SK-N-SH (cell line): ENCODE measurements around the gene FAT2. TPM values are rescaled to one million over a fixed set of nuclear protein-coding genes. Genes with fewer than 3 reads are reported as not detected.

ENCODE experiments used
- CTCF ChIA-PET: fragments of 300-600, 350-600 bp; formaldehyde crosslinking; extraction: SDS; loops from one replicate; lab custom pipeline; 2021; lab: Yijun Ruan, JAX
- POLR2A ChIA-PET: fragments of 350-600 bp; sonication (Branson Sonifier 250); formaldehyde crosslinking; extraction: SDS; loops from one replicate; lab custom pipeline; 2020; ENCODE audit warnings: antibody characterized with exemption, inconsistent platforms; lab: Yijun Ruan, JAX
- DNase-seq: peaks from one replicate; pipeline ENCODE4 v3.0.0; 2012
- H2AFZ ChIP-seq: fragments of 200-600 bp; sonication (generic); 2 replicates; pipeline ENCODE4 v1.8.1; 2016; ENCODE audit warnings: antibody characterized with exemption, mild to moderate bottlenecking, low read depth
- H3F3A ChIP-seq: fragments of 200-600 bp; sonication (generic); replicated peaks from 2 replicates; pipeline ENCODE3; 2016; ENCODE audit warnings: antibody characterized with exemption, mild to moderate bottlenecking; ENCODE audit not compliant: insufficient read depth
- H3K27ac ChIP-seq, 2 experiments: fragments of 200-500 bp in 1 of 2; fragments of 200-600 bp in 1 of 2; sonication (Bioruptor generic) in 1 of 2; sonication (generic), shearing (Covaris generic) in 1 of 2; 2 replicates each; pipeline versions ENCODE4 v1.5.1 to v1.6.1; 2014 to 2016; ENCODE audit warnings: low read depth in 2 of 2, inconsistent platforms in 1 of 2, low read length in 1 of 2, mild to moderate bottlenecking in 1 of 2, mixed read lengths in 1 of 2
- H3K27me3 ChIP-seq: fragments of 200-600 bp; sonication (generic), shearing (Covaris generic); 2 replicates; pipeline ENCODE4 v1.6.1; 2016; ENCODE audit warnings: mixed run types; ENCODE audit not compliant: insufficient read depth
- H3K36me3 ChIP-seq, 2 experiments: fragments of 200-500 bp in 1 of 2; fragments of 200-600 bp in 1 of 2; sonication (Bioruptor generic) in 1 of 2; sonication (generic) in 1 of 2; replicated peaks in 1 of 2; 2 replicates each; pipeline versions ENCODE3 to v1.5.1; 2014 to 2016; ENCODE audit warnings: low read length in 1 of 2, mild to moderate bottlenecking in 1 of 2; ENCODE audit not compliant: insufficient read depth in 2 of 2, control insufficient read depth in 1 of 2
- H3K4me1 ChIP-seq, 2 experiments: fragments of 200-500 bp in 1 of 2; fragments of 200-600 bp in 1 of 2; sonication (Bioruptor generic) in 1 of 2; sonication (generic), shearing (Covaris generic) in 1 of 2; 2 replicates each; pipeline versions ENCODE4 v1.5.1 to v1.6.1; 2014 to 2016; ENCODE audit warnings: low read depth in 1 of 2, low read length in 1 of 2, mixed run types in 1 of 2; ENCODE audit not compliant: insufficient read depth in 2 of 2, control insufficient read depth in 1 of 2
- H3K4me2 ChIP-seq: fragments of 200-600 bp; sonication (generic), shearing (Covaris generic); 2 replicates; pipeline ENCODE4 v1.6.1; 2017; ENCODE audit warnings: mixed run types
- H3K4me3 ChIP-seq, 2 experiments: fragments of 200-500 bp in 1 of 2; fragments of 200-600 bp in 1 of 2; sonication (Bioruptor generic) in 1 of 2; sonication (generic), shearing (Covaris generic) in 1 of 2; 2 replicates each; pipeline versions ENCODE4 v1.5.1 to v1.8.1; 2014 to 2016; ENCODE audit warnings: low read depth in 2 of 2, inconsistent platforms in 1 of 2, low read length in 1 of 2, mild to moderate bottlenecking in 1 of 2, mixed read lengths in 1 of 2, moderate library complexity in 1 of 2
- H3K79me2 ChIP-seq: fragments of 200-600 bp; sonication (generic); 2 replicates; pipeline ENCODE4 v1.8.1; 2017; ENCODE audit warnings: mild to moderate bottlenecking; ENCODE audit not compliant: insufficient read depth
- H3K9ac ChIP-seq: fragments of 200-600 bp; sonication (generic); 2 replicates; pipeline ENCODE4 v1.6.1; 2017; ENCODE audit warnings: mixed run types
- H3K9me2 ChIP-seq: fragments of 200-600 bp; sonication (generic); 2 replicates; pipeline ENCODE4 v1.6.1; 2017; ENCODE audit warnings: mixed run types
- H3K9me3 ChIP-seq: fragments of 200-600 bp; sonication (generic); 2 replicates; pipeline ENCODE4 v1.6.1; 2017; ENCODE audit warnings: mixed run types, mild to moderate bottlenecking, moderate library complexity
- H4K20me1 ChIP-seq: fragments of 200-600 bp; sonication (generic); 2 replicates; pipeline ENCODE4 v1.6.1; 2017; ENCODE audit warnings: mild to moderate bottlenecking, mixed run types; ENCODE audit not compliant: insufficient read depth
- EZH2phosphoT487 ChIP-seq: fragments of 200-600 bp; sonication (generic); IDR thresholded peaks from 2 replicates; pipeline ENCODE4 v1.6.1; 2017; ENCODE audit warnings: low read depth, mixed run types, mild to moderate bottlenecking, antibody characterized with exemption, moderate library complexity, borderline replicate concordance
- GATA2 ChIP-seq: sonication (generic); formaldehyde crosslinking; IDR thresholded peaks from 2 replicates; pipeline ENCODE4 v1.5.0; 2020; ENCODE audit warnings: mild to moderate bottlenecking, missing genetic modification reagents
- JUND ChIP-seq: IDR thresholded peaks from 2 replicates; pipeline ENCODE4 v1.4.0; 2012
- MEF2A ChIP-seq: IDR thresholded peaks from 2 replicates; pipeline ENCODE4 v1.4.0; 2012; ENCODE audit warnings: low read depth, borderline replicate concordance
- MXI1 ChIP-seq: IDR thresholded peaks from 2 replicates; pipeline ENCODE4 v1.6.1; 2012; ENCODE audit warnings: mild to moderate bottlenecking, low read depth, low read length, improper control_type of control experiment
- NFIC ChIP-seq: IDR thresholded peaks from 2 replicates; pipeline ENCODE4 v1.4.0; 2012; ENCODE audit warnings: borderline replicate concordance
- NRF1 ChIP-seq: IDR thresholded peaks from 2 replicates; pipeline ENCODE4 v1.6.1; 2012; ENCODE audit warnings: low read depth, mild to moderate bottlenecking, low read length
- POLR2AphosphoS5 ChIP-seq: IDR thresholded peaks from 2 replicates; pipeline ENCODE4 v1.6.1; 2012; ENCODE audit warnings: low read depth, low read length
- RAD21 ChIP-seq: IDR thresholded peaks from 2 replicates; pipeline ENCODE4 v1.6.1; 2012; ENCODE audit warnings: mild to moderate bottlenecking, low read length
- RFX5 ChIP-seq: IDR thresholded peaks from 2 replicates; pipeline ENCODE4 v1.6.1; 2012; ENCODE audit warnings: mild to moderate bottlenecking, improper control_type of control experiment, low read length
- SIN3A ChIP-seq: IDR thresholded peaks from 2 replicates; pipeline ENCODE4 v1.6.1; 2012; ENCODE audit warnings: low read depth, mild to moderate bottlenecking, low read length, moderate library complexity, borderline replicate concordance
- SMC3 ChIP-seq: IDR thresholded peaks from 2 replicates; pipeline ENCODE4 v1.6.1; 2012; ENCODE audit warnings: low read depth, low read length, improper control_type of control experiment
- TAF1 ChIP-seq: IDR thresholded peaks from 2 replicates; pipeline ENCODE4 v1.6.1; 2012; ENCODE audit warnings: low read depth, mild to moderate bottlenecking, low read length, moderate library complexity, borderline replicate concordance
- TCF12 ChIP-seq: IDR thresholded peaks from 2 replicates; pipeline ENCODE4 v1.4.0; 2012
- YY1 ChIP-seq: IDR thresholded peaks from 2 replicates; pipeline ENCODE4 v1.4.0; 2012; ENCODE audit warnings: low read depth, mild to moderate bottlenecking
- WGBS: methylation state at CpG from one replicate; pipeline ENCODE4 v1.1.6; 2017; ENCODE audit warnings: low lambda C conversion rate; 5-methylcytosine and 5-hydroxymethylcytosine counted together
- polyA plus RNA-seq, 3 experiments: library from polyadenylated mRNA; depleted of rRNA; stranded (reverse); fragments of >200 nt; gene quantifications; 2 replicates each; pipeline ENCODE4 v1.2.3, GENCODE V29; 2012
- TF ChIP-seq, protein P1 (sequence below): IDR thresholded peaks from 2 replicates; pipeline ENCODE4 v1.4.0; 2012; ENCODE audit warnings: low read depth
- TF ChIP-seq, protein P2 (sequence below): IDR thresholded peaks from 2 replicates; pipeline ENCODE4 v1.4.0; 2012; ENCODE audit warnings: low read depth, borderline replicate concordance

The FAT2 gene
- polyA plus RNA-seq, 1 of the 3 experiments (the other 2 are of a cell fraction), result not detected

DNA sequence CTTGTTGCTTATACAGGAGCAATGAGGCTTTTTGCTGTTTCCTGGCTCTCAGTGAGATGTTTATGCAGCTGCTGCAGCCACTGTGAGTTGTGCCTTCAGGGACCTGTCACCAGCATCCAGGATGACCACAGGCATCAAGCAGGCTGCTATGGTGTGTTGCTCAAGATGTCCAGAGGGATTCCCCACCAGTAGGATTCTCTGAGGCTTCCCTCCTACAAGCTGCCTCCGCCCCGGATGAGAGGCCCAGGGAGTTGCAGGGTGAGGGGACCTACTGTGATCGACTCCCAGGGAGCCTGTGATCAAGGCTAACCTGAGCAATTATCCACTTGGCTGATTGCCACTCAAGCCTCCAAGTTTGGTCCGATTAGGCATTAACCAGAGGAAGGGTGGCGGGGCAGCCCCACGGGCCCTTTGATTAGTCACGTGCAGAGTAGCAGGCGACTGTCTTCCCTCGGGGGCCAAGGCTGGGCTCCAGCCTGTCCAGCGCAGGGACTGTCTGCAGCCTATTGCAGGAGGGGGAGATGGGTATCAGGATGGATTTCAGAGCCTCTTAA is 1.8 kb upstream of the FAT2 start:
- ChIA-PET CTCF (interaction anchor here (0.9 to 1.8 kb wide), 3 partner anchors 60 to 148 kb away, joined by 3 to 4 read pairs (median 4); no protein-coding TSS in a partner anchor), POLR2A (no interaction called here)
- no peaks in the 10 kb centered on the region for H3K36me3 ChIP-seq
- H3K79me2 ChIP-seq, result no peaks in the 10 kb centered on the region
- no peak overlapping the region for H2AFZ ChIP-seq
- no peaks in the 10 kb centered on the region for H3F3A ChIP-seq
- H3K9ac ChIP-seq, result no peak overlapping the region
- peak; percentile 63 for DNase-seq
- no peaks in the 10 kb centered on the region for H3K9me2 ChIP-seq
- no peak overlapping the region for H3K4me3 ChIP-seq
- H3K9me3 ChIP-seq, result no peaks in the 10 kb centered on the region
- no peak overlapping the region for H3K27ac ChIP-seq
- no peak overlapping the region for H3K4me2 ChIP-seq
- WGBS, result 70% methylated on average over 2 of the region's 10 CpGs
- H4K20me1 ChIP-seq, result no peaks in the 10 kb centered on the region
- no peaks in the 10 kb centered on the region for H3K27me3 ChIP-seq
- H3K4me1 ChIP-seq, result peaks cover 0 to 8% of the 10 kb centered on the region in 2 experiments; a peak in 1 of 4 replicates
- TF ChIP-seq GATA2 (CRISPR knock-in tag), result peak; percentile 27; the same call in 1 of the 2 replicates
- TF ChIP-seq MEF2A, result no peak
- TF ChIP-seq, all 33 proteins: peak for 1

DNA sequence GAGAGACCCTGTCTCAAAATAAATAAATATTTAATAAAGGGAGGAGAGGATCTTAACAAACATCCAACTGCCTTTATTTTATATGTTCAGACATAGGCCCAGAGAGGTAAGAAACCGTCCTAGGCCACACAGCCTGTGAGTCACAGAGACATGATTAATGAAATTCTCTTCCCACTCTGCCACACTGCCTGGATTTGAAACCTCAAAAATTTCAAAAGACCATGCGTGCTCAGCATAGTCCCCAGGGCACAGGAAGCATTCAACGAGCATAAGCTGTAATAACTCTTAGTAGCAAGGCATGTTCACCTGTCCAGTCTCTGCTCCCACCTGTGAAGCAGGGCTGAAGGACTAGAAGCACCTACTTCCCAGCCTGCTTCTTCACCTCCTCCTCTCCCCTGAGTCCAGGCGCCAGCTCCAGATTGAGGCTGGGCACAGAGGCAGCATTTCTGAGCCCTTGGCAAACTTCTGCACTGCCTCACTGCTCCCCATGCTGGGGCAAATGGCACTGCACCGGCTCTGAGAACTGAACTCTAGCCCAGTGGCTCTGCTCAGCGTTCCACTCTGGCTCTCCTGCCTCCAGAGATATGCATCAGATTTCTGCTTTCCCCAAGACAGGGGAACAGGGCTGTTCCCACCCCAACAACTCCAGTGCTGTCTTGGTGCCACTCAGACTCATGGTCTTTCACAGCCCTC is 1.1 kb downstream of the FAT2 start:
- POLR2A ChIA-PET, result no interaction called here
- TF ChIP-seq TAF1 (no peak), MEF2A (no peak), TCF12 (no peak)
- TF ChIP-seq, all 33 proteins: peak for 0
- no peak overlapping the region for H3K4me2 ChIP-seq
- H3K36me3 ChIP-seq, result no peaks in the 10 kb centered on the region
- H3K27me3 ChIP-seq, result no peaks in the 10 kb centered on the region
- no peak overlapping the region for H3K4me3 ChIP-seq
- no peaks in the 10 kb centered on the region for H3K9me2 ChIP-seq
- WGBS, result 35% methylated on average over 6 of the region's 6 CpGs
- no peaks in the 10 kb centered on the region for H3K79me2 ChIP-seq
- H4K20me1 ChIP-seq, result no peaks in the 10 kb centered on the region
- H3K9me3 ChIP-seq, result no peaks in the 10 kb centered on the region
- H2AFZ ChIP-seq, result no peak overlapping the region
- no peaks in the 10 kb centered on the region for H3F3A ChIP-seq
- no peak overlapping the region for H3K27ac ChIP-seq
- CTCF ChIA-PET, result no interaction called here
- no peak overlapping the region for H3K9ac ChIP-seq
- peaks cover 0 to 14% of the 10 kb centered on the region in 2 experiments; a peak in 1 of 4 replicates for H3K4me1 ChIP-seq
- no peak for DNase-seq

DNA sequence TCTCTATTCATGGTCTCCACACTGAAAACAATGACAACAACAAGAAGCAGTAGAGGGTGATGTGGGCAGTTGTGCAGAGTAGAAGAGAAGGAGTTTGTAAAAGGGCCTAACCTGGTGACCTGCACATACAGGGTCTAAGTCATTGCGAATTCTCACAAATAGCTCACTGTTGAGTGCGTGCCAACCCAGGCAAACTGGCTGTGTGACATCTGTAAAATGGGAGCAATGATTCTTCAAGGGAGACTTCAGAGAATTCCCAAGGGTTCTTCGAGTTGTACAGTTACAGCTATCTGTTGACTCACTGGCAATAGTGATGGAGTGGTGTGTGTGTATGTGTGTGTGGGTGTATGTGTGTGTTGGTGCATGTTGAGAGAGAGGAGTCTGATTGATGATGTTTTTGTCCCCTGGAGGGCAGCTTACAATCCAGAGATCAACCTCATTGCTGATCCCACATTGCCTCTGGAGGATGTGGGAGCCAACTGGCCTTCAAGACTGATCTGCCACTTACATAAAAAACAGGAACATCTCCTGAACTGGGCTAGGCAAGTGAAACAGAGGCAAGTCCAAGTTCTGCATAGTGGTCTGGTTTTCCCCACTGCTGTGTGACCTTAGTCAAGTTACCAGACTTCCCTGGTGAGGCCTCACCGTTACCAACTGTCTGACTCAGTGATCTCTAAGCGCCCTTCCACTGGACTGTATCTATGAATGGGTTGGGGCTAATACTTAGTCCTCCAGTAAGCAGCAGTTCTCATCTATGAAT is 3.2 kb downstream of the FAT2 start:
- no peak overlapping the region for H2AFZ ChIP-seq
- POLR2A ChIA-PET, result no interaction called here
- no peaks in the 10 kb centered on the region for H3K79me2 ChIP-seq
- no peak overlapping the region for H3K4me3 ChIP-seq
- no peaks in the 10 kb centered on the region for H3F3A ChIP-seq
- H4K20me1 ChIP-seq, result no peaks in the 10 kb centered on the region
- no peaks in the 10 kb centered on the region for H3K9me2 ChIP-seq
- peaks cover 0 to 10% of the 10 kb centered on the region in 2 experiments; a peak in 1 of 4 replicates for H3K4me1 ChIP-seq
- no peak overlapping the region for H3K27ac ChIP-seq
- DNase-seq, result no peak
- no peaks in the 10 kb centered on the region for H3K9me3 ChIP-seq
- H3K4me2 ChIP-seq, result no peak overlapping the region
- 61% methylated on average over 5 of the region's 5 CpGs for WGBS
- H3K9ac ChIP-seq, result no peak overlapping the region
- H3K27me3 ChIP-seq, result no peaks in the 10 kb centered on the region
- H3K36me3 ChIP-seq, result no peaks in the 10 kb centered on the region
- CTCF ChIA-PET, result interaction anchor here (0.8 to 1.3 kb wide), 2 partner anchors 64 to 140 kb away, joined by 3 read pairs; partner anchors contain the start of gene SLC36A1
- TF ChIP-seq NRF1, result no peak
- TF ChIP-seq, protein P1, sequence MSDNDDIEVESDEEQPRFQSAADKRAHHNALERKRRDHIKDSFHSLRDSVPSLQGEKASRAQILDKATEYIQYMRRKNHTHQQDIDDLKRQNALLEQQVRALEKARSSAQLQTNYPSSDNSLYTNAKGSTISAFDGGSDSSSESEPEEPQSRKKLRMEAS, result no peak
- TF ChIP-seq MXI1, result no peak
- no peak for TF ChIP-seq POLR2AphosphoS5
- TF ChIP-seq RAD21, result no peak
- TF ChIP-seq, protein P2, sequence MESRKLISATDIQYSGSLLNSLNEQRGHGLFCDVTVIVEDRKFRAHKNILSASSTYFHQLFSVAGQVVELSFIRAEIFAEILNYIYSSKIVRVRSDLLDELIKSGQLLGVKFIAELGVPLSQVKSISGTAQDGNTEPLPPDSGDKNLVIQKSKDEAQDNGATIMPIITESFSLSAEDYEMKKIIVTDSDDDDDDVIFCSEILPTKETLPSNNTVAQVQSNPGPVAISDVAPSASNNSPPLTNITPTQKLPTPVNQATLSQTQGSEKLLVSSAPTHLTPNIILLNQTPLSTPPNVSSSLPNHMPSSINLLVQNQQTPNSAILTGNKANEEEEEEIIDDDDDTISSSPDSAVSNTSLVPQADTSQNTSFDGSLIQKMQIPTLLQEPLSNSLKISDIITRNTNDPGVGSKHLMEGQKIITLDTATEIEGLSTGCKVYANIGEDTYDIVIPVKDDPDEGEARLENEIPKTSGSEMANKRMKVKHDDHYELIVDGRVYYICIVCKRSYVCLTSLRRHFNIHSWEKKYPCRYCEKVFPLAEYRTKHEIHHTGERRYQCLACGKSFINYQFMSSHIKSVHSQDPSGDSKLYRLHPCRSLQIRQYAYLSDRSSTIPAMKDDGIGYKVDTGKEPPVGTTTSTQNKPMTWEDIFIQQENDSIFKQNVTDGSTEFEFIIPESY, result no peak
- TF ChIP-seq SIN3A, result no peak
- no peak for TF ChIP-seq EZH2phosphoT487
- TF ChIP-seq YY1, result no peak
- no peak for TF ChIP-seq SMC3
- no peak for TF ChIP-seq JUND
- TF ChIP-seq RFX5, result no peak
- TF ChIP-seq TAF1, result no peak
- TF ChIP-seq MEF2A, result no peak
- no peak for TF ChIP-seq NFIC
- no peak for TF ChIP-seq TCF12
